ENCODE data around the gene DPT. TPM values are rescaled to one million over a fixed set of nuclear protein-coding genes. Genes with fewer than 3 reads are reported as not detected.

The DPT gene
- total RNA-seq, 1 donor from 2014 or later, result 1.4 TPM

DNA sequence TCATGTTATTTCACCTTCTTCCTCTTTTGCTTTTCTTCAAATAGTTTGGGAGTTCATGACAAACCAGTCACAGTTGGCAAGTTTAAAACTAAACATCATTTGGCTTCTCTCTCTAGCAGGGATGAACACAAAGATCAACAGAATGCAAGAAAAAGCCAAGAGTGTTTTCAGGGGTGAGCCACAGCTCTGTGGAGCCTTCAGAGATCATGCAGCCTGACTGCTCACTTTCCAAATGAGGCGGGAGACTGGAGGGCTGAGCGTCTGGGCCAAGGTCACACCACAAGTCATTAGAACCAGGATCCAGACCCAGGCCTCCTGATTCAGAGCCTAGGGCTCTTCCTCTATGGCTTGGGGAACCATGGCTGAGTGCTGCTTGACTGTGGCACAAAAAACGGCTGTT lies 2.7 kb downstream of the DPT start:
- Mint-ChIP-seq H3K36me3 (ENCODE audit: unreplicated experiment) (no peaks in the 10 kb centered on the region), H3K4me3 (ENCODE audit: unreplicated experiment) (no peak overlapping the region), H3K4me1 (ENCODE audit: unreplicated experiment) (peaks cover 16% of the 10 kb centered on the region), H3K9me3 (ENCODE audit: unreplicated experiment) (no peaks in the 10 kb centered on the region), H3K27me3 (ENCODE audit: unreplicated experiment) (peaks cover 7% of the 10 kb centered on the region), H3K27ac (ENCODE audit: unreplicated experiment) (no peak overlapping the region)
- TF ChIP-seq, protein P1, sequence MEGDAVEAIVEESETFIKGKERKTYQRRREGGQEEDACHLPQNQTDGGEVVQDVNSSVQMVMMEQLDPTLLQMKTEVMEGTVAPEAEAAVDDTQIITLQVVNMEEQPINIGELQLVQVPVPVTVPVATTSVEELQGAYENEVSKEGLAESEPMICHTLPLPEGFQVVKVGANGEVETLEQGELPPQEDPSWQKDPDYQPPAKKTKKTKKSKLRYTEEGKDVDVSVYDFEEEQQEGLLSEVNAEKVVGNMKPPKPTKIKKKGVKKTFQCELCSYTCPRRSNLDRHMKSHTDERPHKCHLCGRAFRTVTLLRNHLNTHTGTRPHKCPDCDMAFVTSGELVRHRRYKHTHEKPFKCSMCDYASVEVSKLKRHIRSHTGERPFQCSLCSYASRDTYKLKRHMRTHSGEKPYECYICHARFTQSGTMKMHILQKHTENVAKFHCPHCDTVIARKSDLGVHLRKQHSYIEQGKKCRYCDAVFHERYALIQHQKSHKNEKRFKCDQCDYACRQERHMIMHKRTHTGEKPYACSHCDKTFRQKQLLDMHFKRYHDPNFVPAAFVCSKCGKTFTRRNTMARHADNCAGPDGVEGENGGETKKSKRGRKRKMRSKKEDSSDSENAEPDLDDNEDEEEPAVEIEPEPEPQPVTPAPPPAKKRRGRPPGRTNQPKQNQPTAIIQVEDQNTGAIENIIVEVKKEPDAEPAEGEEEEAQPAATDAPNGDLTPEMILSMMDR (IDR thresholded peaks at IDR 0.05), result no peak
- no peak for DNase-seq (ENCODE audit: extremely low spot score, unreplicated experiment)

DNA sequence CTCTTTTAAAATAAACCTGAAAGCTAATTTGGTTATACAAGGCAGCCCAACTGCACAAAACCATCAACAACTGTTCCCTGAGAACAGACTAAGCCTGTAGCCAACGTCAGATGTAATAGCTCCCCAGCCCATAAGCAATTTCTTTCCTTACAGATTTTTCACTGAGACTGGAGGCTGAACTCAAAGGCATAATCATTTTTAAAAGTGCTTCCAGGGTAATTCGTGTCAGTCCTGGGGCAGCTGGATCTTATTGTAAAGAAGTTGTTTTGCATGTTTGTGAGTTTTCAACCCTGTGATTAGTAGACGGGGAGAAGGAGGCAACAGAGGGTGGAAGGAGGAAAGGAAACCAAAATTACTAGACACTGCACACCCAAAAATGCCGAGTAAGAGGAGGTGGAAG lies 3.2 kb downstream of the DPT start:
- Mint-ChIP-seq H3K36me3 (ENCODE audit: unreplicated experiment) (no peaks in the 10 kb centered on the region), H3K4me3 (ENCODE audit: unreplicated experiment) (no peak overlapping the region), H3K9me3 (ENCODE audit: unreplicated experiment) (no peaks in the 10 kb centered on the region), H3K27me3 (ENCODE audit: unreplicated experiment) (peaks cover 11% of the 10 kb centered on the region), H3K27ac (ENCODE audit: unreplicated experiment) (no peak overlapping the region), H3K4me1 (ENCODE audit: unreplicated experiment) (peaks cover 16% of the 10 kb centered on the region)
- TF ChIP-seq, protein P1 (IDR thresholded peaks at IDR 0.05), result no peak
- DNase-seq (ENCODE audit: extremely low spot score, unreplicated experiment), result no peak

DNA sequence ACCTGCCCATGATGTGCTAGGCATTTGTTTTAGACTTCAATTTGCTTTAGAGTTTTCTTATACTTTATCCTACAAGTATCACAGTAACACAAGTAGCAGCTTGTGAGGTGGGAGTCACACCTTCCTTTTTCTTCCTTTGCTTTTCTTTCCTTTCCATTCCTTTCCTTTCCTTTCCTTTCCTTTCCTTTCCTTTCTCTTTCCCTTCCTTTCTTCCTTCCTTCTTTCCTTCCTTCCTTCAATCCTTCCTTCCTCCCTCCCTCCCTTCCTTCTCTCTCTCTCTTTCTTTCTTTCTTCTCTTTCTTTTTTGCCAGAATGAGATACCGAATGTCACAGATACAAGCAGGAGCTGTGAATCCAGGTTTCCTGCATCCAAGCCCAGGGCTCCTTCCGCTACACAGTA lies 3.9 kb downstream of the DPT start:
- H3K9me3 Mint-ChIP-seq (ENCODE audit: unreplicated experiment), result no peaks in the 10 kb centered on the region
- peaks cover 16% of the 10 kb centered on the region for H3K4me1 Mint-ChIP-seq (ENCODE audit: unreplicated experiment)
- no peak for DNase-seq (ENCODE audit: extremely low spot score, unreplicated experiment)
- H3K36me3 Mint-ChIP-seq (ENCODE audit: unreplicated experiment), result no peaks in the 10 kb centered on the region
- H3K27ac Mint-ChIP-seq (ENCODE audit: unreplicated experiment), result no peak overlapping the region
- no peak overlapping the region for H3K4me3 Mint-ChIP-seq (ENCODE audit: unreplicated experiment)
- peaks cover 13% of the 10 kb centered on the region for H3K27me3 Mint-ChIP-seq (ENCODE audit: unreplicated experiment)
- TF ChIP-seq, protein P1 (IDR thresholded peaks at IDR 0.05), result no peak

DNA sequence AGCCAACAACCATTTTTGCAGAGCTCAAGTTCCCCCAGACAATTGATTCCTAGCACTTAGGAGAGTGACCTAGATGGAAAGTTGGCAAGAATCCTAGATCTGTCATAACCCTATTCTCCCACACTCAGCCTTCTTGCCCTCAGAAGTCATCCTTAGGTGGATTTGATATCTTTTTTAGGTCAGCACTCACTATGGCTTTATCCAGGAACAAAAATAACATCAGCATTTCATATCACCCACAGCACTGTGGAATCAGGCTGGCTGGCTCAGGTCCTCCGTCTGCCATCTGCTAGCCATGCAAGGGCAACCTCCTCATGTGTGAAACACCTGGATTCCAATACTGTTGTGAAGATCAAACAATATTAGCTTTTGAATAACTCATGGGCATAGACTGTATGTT lies 6.0 kb downstream of the DPT start:
- H3K4me1 Mint-ChIP-seq (ENCODE audit: unreplicated experiment), result peaks cover 2% of the 10 kb centered on the region
- H3K9me3 Mint-ChIP-seq (ENCODE audit: unreplicated experiment), result no peaks in the 10 kb centered on the region

DNA sequence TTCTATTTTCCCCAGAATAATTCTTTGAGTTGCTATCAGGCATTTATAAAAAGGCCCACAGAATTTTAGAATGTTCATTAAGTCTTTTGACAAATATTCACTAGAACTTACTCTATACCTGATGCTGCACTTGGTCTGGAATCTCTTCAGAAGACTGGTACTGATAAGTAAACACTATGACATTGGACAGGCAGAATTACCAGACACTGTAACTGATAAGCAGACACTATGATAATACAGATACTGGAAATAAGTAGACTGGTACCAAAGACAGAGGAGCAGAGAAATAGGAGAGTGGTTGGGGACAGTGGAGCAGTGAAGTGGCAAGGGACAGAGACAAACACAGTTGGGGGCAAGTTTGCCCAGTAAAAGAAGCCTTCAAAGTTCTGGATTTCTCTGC lies 8.2 kb downstream of the DPT start:
- H3K36me3 Mint-ChIP-seq (ENCODE audit: unreplicated experiment), result no peaks in the 10 kb centered on the region
- DNase-seq (ENCODE audit: extremely low spot score, unreplicated experiment), result no peak
- H3K9me3 Mint-ChIP-seq (ENCODE audit: unreplicated experiment), result no peaks in the 10 kb centered on the region
- H3K4me3 Mint-ChIP-seq (ENCODE audit: unreplicated experiment), result no peak overlapping the region
- no peak overlapping the region for H3K27ac Mint-ChIP-seq (ENCODE audit: unreplicated experiment)
- TF ChIP-seq, protein P1 (IDR thresholded peaks at IDR 0.05), result no peak
- peaks cover 13% of the 10 kb centered on the region for H3K27me3 Mint-ChIP-seq (ENCODE audit: unreplicated experiment)
- H3K4me1 Mint-ChIP-seq (ENCODE audit: unreplicated experiment), result no peaks in the 10 kb centered on the region

More for the DNA sequence above, 6.0 kb downstream of the DPT start:
- TF ChIP-seq, protein P1 (IDR thresholded peaks at IDR 0.05), result no peak
- no peaks in the 10 kb centered on the region for H3K36me3 Mint-ChIP-seq (ENCODE audit: unreplicated experiment)
- no peak overlapping the region for H3K27ac Mint-ChIP-seq (ENCODE audit: unreplicated experiment)
- H3K4me3 Mint-ChIP-seq (ENCODE audit: unreplicated experiment), result no peak overlapping the region
- H3K27me3 Mint-ChIP-seq (ENCODE audit: unreplicated experiment), result peaks cover 13% of the 10 kb centered on the region
- DNase-seq (ENCODE audit: extremely low spot score, unreplicated experiment), result no peak

All from osteocyte (in vitro differentiated cells).